ENCODE measurements around the gene EPB41L5. TPM values are rescaled to one million over a fixed set of nuclear protein-coding genes. Genes with fewer than 3 reads are reported as not detected.
"Not testable (repeated sequence)": the region's sequence is repeated elsewhere in the genome, so short reads cannot be mapped to it uniquely, and the experiment has no call there.

The EPB41L5 gene
- total RNA-seq, 1 donor from 2014 or later, result 57.3 TPM

GRCh38 chr2:120100627-120101026 lies 87.8 kb downstream of the EPB41L5 start:
- no peak for DNase-seq (ENCODE audit: low read depth)

GRCh38 chr2:120103723-120104467 lies 91.0 kb downstream of the EPB41L5 start:
- DNase-seq (ENCODE audit: low read depth), result peak; percentile 54

- no peak for DNase-seq (ENCODE audit: low read depth)
These were observed 91.9 kb downstream of the EPB41L5 start for GRCh38 chr2:120104772-120105171.

- no peak for DNase-seq (ENCODE audit: low read depth)
These were observed 92.5 kb downstream of the EPB41L5 start for GRCh38 chr2:120105360-120105759.

- peak; percentile 89 for DNase-seq (ENCODE audit: low read depth)
These were observed 95.2 kb downstream of the EPB41L5 start for GRCh38 chr2:120108049-120108448.

GRCh38 chr2:120108749-120109148 lies 95.9 kb downstream of the EPB41L5 start:
- peak; percentile 26 for DNase-seq (ENCODE audit: low read depth)

GRCh38 chr2:120109186-120110061 lies 96.5 kb downstream of the EPB41L5 start:
- DNase-seq (ENCODE audit: low read depth), result peak; percentile 38

GRCh38 chr2:120110062-120110362 lies 97.1 kb downstream of the EPB41L5 start:
- DNase-seq (ENCODE audit: low read depth), result no peak

- no peak for DNase-seq (ENCODE audit: low read depth)
These were observed 97.6 kb downstream of the EPB41L5 start for GRCh38 chr2:120110507-120110906.

GRCh38 chr2:120111193-120111592 lies 98.3 kb downstream of the EPB41L5 start:
- no peak for DNase-seq (ENCODE audit: low read depth)

- no peak for DNase-seq (ENCODE audit: low read depth)
These were observed 105.1 kb downstream of the EPB41L5 start for GRCh38 chr2:120118018-120118417.

- no peak for DNase-seq (ENCODE audit: low read depth)
These were observed 105.6 kb downstream of the EPB41L5 start for GRCh38 chr2:120118471-120118870.

GRCh38 chr2:120121337-120121736 lies 108.5 kb downstream of the EPB41L5 start:
- not testable (repeated sequence) for DNase-seq (ENCODE audit: low read depth)

GRCh38 chr2:120123090-120123489 lies 110.2 kb downstream of the EPB41L5 start:
- no peak for DNase-seq (ENCODE audit: low read depth)

GRCh38 chr2:120125195-120125594 lies 112.3 kb downstream of the EPB41L5 start:
- DNase-seq (ENCODE audit: low read depth), result no peak

GRCh38 chr2:120128216-120128615 lies 115.3 kb downstream of the EPB41L5 start:
- no peak for DNase-seq (ENCODE audit: low read depth)

- peak; percentile 36 for DNase-seq (ENCODE audit: low read depth)
These were observed 119.3 kb downstream of the EPB41L5 start for GRCh38 chr2:120132190-120132589.

GRCh38 chr2:120132691-120133090 lies 119.8 kb downstream of the EPB41L5 start:
- DNase-seq (ENCODE audit: low read depth), result no peak

GRCh38 chr2:120133572-120134244 lies 120.8 kb downstream of the EPB41L5 start:
- DNase-seq (ENCODE audit: low read depth), result peak; percentile 31

GRCh38 chr2:120134263-120134662 lies 121.4 kb downstream of the EPB41L5 start:
- DNase-seq (ENCODE audit: low read depth), result peak; percentile 98

GRCh38 chr2:120135013-120135412 lies 122.1 kb downstream of the EPB41L5 start:
- not testable (repeated sequence) for DNase-seq (ENCODE audit: low read depth)

GRCh38 chr2:120140866-120141265 lies 128.0 kb downstream of the EPB41L5 start:
- no peak for DNase-seq (ENCODE audit: low read depth)
